GM12878 (cell line): ENCODE data around the gene CRACDL. TPM values are rescaled to one million over a fixed set of nuclear protein-coding genes. Genes with fewer than 3 reads are reported as not detected.

Experiments used
- ATAC-seq: fragments of 200-7000 bp; cut with Tn5 transposase; 3 replicates; pipeline ENCODE4 v1.9.1; 2020; ENCODE audit warnings: mild to moderate bottlenecking, moderate library complexity
- BruUV-seq: library from RNA; stranded (reverse); fragments of 400-500 nt; replicated peaks from 2 replicates; lab custom pipeline; 2021; lab: Mats Ljungman, UMichigan
- CTCF ChIA-PET: fragments of 300-600 bp; sonication (Branson Sonifier 250); formaldehyde crosslinking; extraction: SDS; loops from one replicate; lab custom pipeline; 2021; ENCODE audit warnings: inconsistent platforms; lab: Yijun Ruan, JAX
- POLR2A ChIA-PET: fragments of 350-600 bp; formaldehyde crosslinking; extraction: SDS; loops from one replicate; lab custom pipeline; 2021; ENCODE audit warnings: inconsistent platforms; lab: Charles Lee
- RAD21 ChIA-PET: fragments of 300-600 bp; sonication (Branson Sonifier 250); formaldehyde crosslinking; loops from one replicate; lab custom pipeline; 2023; ENCODE audit warnings: antibody characterized with exemption; ENCODE audit not compliant: unreplicated experiment; lab: Charles Lee
- SMC1A ChIA-PET: fragments of 300-600 bp; sonication (Branson Sonifier 250); formaldehyde crosslinking; loops from one replicate; lab custom pipeline; 2023; ENCODE audit not compliant: unreplicated experiment, uncharacterized antibody; lab: Charles Lee
- DNase-seq: peaks from one replicate; pipeline ENCODE4 v3.0.0-alpha.2; 2011; ENCODE audit warnings: low read depth, low spot score
- FAIRE-seq: peaks from 3 replicates; lab custom pipeline; 2011; peaks lifted over from hg19 to GRCh38; lab: Jason Lieb, UNC
- H2AFZ ChIP-seq: 2 replicates; pipeline ENCODE4 v1.6.0; 2011; ENCODE audit warnings: low read depth, low read length, control low read depth; ENCODE audit not compliant: control insufficient read depth
- H3K27ac ChIP-seq: 2 replicates; pipeline ENCODE4 v1.5.1; 2011; ENCODE audit warnings: control low read depth; ENCODE audit not compliant: control insufficient read depth, insufficient read depth
- H3K27me3 ChIP-seq, 2 experiments: replicated peaks in 1 of 2; 2 replicates each; pipeline versions ENCODE4 v1.6.0 to v1.6.1; 2011; ENCODE audit warnings: low read length in 1 of 2; ENCODE audit not compliant: control insufficient read depth in 2 of 2, insufficient read depth in 2 of 2
- H3K36me3 ChIP-seq, 2 experiments: 2 replicates each; pipeline ENCODE4 v1.5.1; 2011; ENCODE audit warnings: low read length in 1 of 2; ENCODE audit not compliant: control insufficient read depth in 2 of 2, insufficient read depth in 2 of 2
- H3K4me1 ChIP-seq: 2 replicates; pipeline ENCODE4 v1.6.1; 2011; ENCODE audit warnings: mild to moderate bottlenecking, low read length, moderate library complexity, mixed read lengths; ENCODE audit not compliant: control insufficient read depth, insufficient read depth
- H3K4me2 ChIP-seq: 2 replicates; pipeline ENCODE4 v1.6.0; 2011; ENCODE audit warnings: control low read depth; ENCODE audit not compliant: control insufficient read depth, insufficient read depth
- H3K4me3 ChIP-seq: fragments of 200-600 bp; sonication (generic); 2 replicates; pipeline ENCODE4 v1.5.1; 2016
- H3K79me2 ChIP-seq: 2 replicates; pipeline ENCODE4 v1.6.0; 2011; ENCODE audit warnings: low read length; ENCODE audit not compliant: control insufficient read depth, insufficient read depth
- H3K9ac ChIP-seq: 2 replicates; pipeline ENCODE4 v1.8.0; 2011; ENCODE audit warnings: low read length, control low read depth, mixed read lengths; ENCODE audit not compliant: control insufficient read depth, insufficient read depth
- H3K9me3 ChIP-seq: replicated peaks from 3 replicates; pipeline ENCODE4 v1.5.1; 2011; ENCODE audit warnings: mild to moderate bottlenecking, low read length; ENCODE audit not compliant: control insufficient read depth, insufficient read depth
- H4K20me1 ChIP-seq: 2 replicates; pipeline ENCODE4 v1.6.0; 2011; ENCODE audit not compliant: control insufficient read depth, insufficient read depth
- ATF2 ChIP-seq: IDR thresholded peaks from 2 replicates; pipeline ENCODE4 v1.6.1; 2012; ENCODE audit warnings: low read length, inconsistent platforms
- BCL11A ChIP-seq: IDR thresholded peaks from 2 replicates; pipeline ENCODE4 v1.6.1; 2011; ENCODE audit warnings: low read depth, low read length
- DPF2 ChIP-seq: fragments of 450-650 bp; IDR thresholded peaks from 2 replicates; pipeline ENCODE4 v1.6.1; 2017; ENCODE audit warnings: mild to moderate bottlenecking
- EED ChIP-seq: sonication (generic); IDR thresholded peaks from 2 replicates; pipeline ENCODE4 v1.6.1; 2016; ENCODE audit warnings: antibody characterized with exemption, low read depth
- FOXK2 ChIP-seq: fragments of 450-650 bp; IDR thresholded peaks from 2 replicates; pipeline ENCODE4 v1.6.1; 2017; ENCODE audit warnings: mild to moderate bottlenecking, moderate library complexity
- IKZF2 ChIP-seq, 2 experiments: fragments of 450-650 bp; IDR thresholded peaks; 2 replicates each; pipeline ENCODE4 v1.6.1; 2017; ENCODE audit warnings: mild to moderate bottlenecking in 2 of 2, moderate library complexity in 2 of 2
- KLF5 ChIP-seq: fragments of 450-650 bp; IDR thresholded peaks from 2 replicates; pipeline ENCODE4 v1.6.1; 2014; ENCODE audit warnings: mild to moderate bottlenecking; ENCODE audit not compliant: partially characterized antibody
- NR2C2 ChIP-seq: IDR thresholded peaks from 2 replicates; pipeline ENCODE4 v1.6.1; 2011; ENCODE audit warnings: borderline replicate concordance, low read depth; ENCODE audit not compliant: control insufficient read depth, insufficient read length
- SMARCA5 ChIP-seq: fragments of 450-650 bp; IDR thresholded peaks from 2 replicates; pipeline ENCODE4 v1.6.1; 2017; ENCODE audit warnings: mild to moderate bottlenecking
- SREBF2 ChIP-seq: IDR thresholded peaks from 2 replicates; pipeline ENCODE4 v1.6.1; 2012; ENCODE audit warnings: mild to moderate bottlenecking, low read length
- WGBS: methylation state at CpG from one replicate; pipeline ENCODE4 v1.1.6; 2016; ENCODE audit warnings: low lambda C conversion rate; ENCODE audit not compliant: insufficient replicate concordance, insufficient coverage; ENCODE audit errors: missing lambda C conversion rate; 5-methylcytosine and 5-hydroxymethylcytosine counted together
- in situ Hi-C: fragments of 300-500 bp; cut with MboI; formaldehyde crosslinking; loops from 9 replicates; pipeline ENCODE4 v1.14.3; 2018; ENCODE audit warnings: mixed read lengths
- intact Hi-C: fragments of 100-400 bp; cut with micrococcal nuclease; formaldehyde crosslinking; loops from one replicate; pipeline ENCODE4 v1.14.2; 2022; ENCODE audit not compliant: unreplicated experiment
- polyA plus RNA-seq, 11 experiments: library from polyadenylated mRNA; depleted of rRNA in 4 of 11; unstranded in 6 of 11; stranded (reverse) in 5 of 11; fragments of >200 nt; fragmentation: Nextera tagmentation in 4 of 11; fragmentation: Illumina TruSeq in 1 of 11; extraction: Ambion mirVana in 4 of 11; extraction: Trizol in 1 of 11; gene quantifications; 1 replicate in 1 of 11; 2 replicates in 10 of 11; pipeline versions ENCODE4 v1.2.1 to v1.2.3, GENCODE V29; 2011 to 2016; ENCODE audit warnings: inconsistent platforms in 2 of 11, missing spikeins in 2 of 11, low read depth in 1 of 11
- total RNA-seq, 4 experiments: library from RNA; depleted of rRNA in 3 of 4; stranded (reverse); fragments of >200 nt in 3 of 4; fragmentation: Illumina TruSeq in 1 of 4; extraction: Trizol in 1 of 4; gene quantifications; 2 replicates each; pipeline versions ENCODE4 v1.2.1 to v1.2.3, GENCODE V29; 2013 to 2021

The CRACDL gene
- total and polyA plus RNA-seq, 10 of the 15 experiments (the other 5 are each of a cell fraction or from before 2014, with no cell fraction given): 0.03 to 0.72 (median 0.14) TPM

- Histone ChIP-seq H3K27ac (no peak overlapping the region), H3K4me1 (no peaks in the 10 kb centered on the region), H3K9ac (no peak overlapping the region), H3K4me3 (no peak overlapping the region), H2AFZ (no peak overlapping the region), H3K4me2 (no peak overlapping the region), H4K20me1 (no peaks in the 10 kb centered on the region), H3K27me3 (0 out of 4 replicates have a peak, but pooled peaks cover 0 to 3% of the 10 kb centered on the region in 2 experiments), H3K79me2 (no peaks in the 10 kb centered on the region), H3K9me3 (no peaks in the 10 kb centered on the region), H3K36me3 (no peaks in the 10 kb centered on the region)
- in situ Hi-C loops (no loop called here), intact Hi-C loops (no loop called here)
- WGBS: 67% methylated on average over 2 of the region's 2 CpGs
- ChIA-PET CTCF (no interaction called here), RAD21 (no interaction called here), POLR2A (interaction anchor here (0.6 kb wide), 2 partner anchors 73 to 400 kb away, joined by 3 to 5 read pairs; no protein-coding TSS in a partner anchor), SMC1A (no interaction called here)
- ATAC-seq (no peak), FAIRE-seq (no peak), DNase-seq (no peak)
- TF ChIP-seq BCL11A: no peak
- no peak for TF ChIP-seq IKZF2 (IDR thresholded peaks at IDR 0.05)
- TF ChIP-seq NR2C2: no peak
- no TSS peak for BruUV-seq
These were observed 124.3 kb downstream of the CRACDL start for GRCh38 chr2:98811766-98812165.

GRCh38 chr2:98810588-98810928 lies 125.5 kb downstream of the CRACDL start:
- ChIA-PET CTCF (interaction anchor here (0.5 to 1.1 kb wide), 2 partner anchors 11 to 225 kb away, joined by 3 read pairs; no protein-coding TSS in a partner anchor), RAD21 (interaction anchor here (0.7 kb wide), 1 partner anchor 460 kb away, joined by 3 read pairs; no protein-coding TSS in a partner anchor), POLR2A (no interaction called here), SMC1A (no interaction called here)
- 35% methylated on average over 3 of the region's 3 CpGs for WGBS
- Histone ChIP-seq H3K4me3 (no peak overlapping the region), H3K9me3 (no peaks in the 10 kb centered on the region), H3K27ac (no peak overlapping the region), H3K27me3 (0 out of 4 replicates have a peak, but pooled peaks cover 0 to 3% of the 10 kb centered on the region in 2 experiments), H2AFZ (no peak overlapping the region), H3K36me3 (no peaks in the 10 kb centered on the region), H3K9ac (no peak overlapping the region), H4K20me1 (no peaks in the 10 kb centered on the region), H3K4me1 (no peaks in the 10 kb centered on the region), H3K4me2 (no peak overlapping the region), H3K79me2 (no peaks in the 10 kb centered on the region)
- in situ Hi-C loops: no loop called here
- no TSS peak for BruUV-seq
- ATAC-seq (no peak), DNase-seq (no peak), FAIRE-seq (no peak)
- intact Hi-C loops: no loop called here
- no peak for TF ChIP-seq FOXK2
- no peak for TF ChIP-seq EED
- TF ChIP-seq ATF2: no peak
- TF ChIP-seq DPF2: no peak
- no peak for TF ChIP-seq KLF5
- no peak for TF ChIP-seq SMARCA5
- no peak for TF ChIP-seq SREBF2
